ENCODE results near the gene FGD1.

GRCh38 chrX:54444752-54445151, 51.3 kb downstream of the FGD1 start:
- no peak for TF ChIP-seq CTCF (IDR thresholded peaks at IDR 0.05)
- TF ChIP-seq POLR2A (IDR thresholded peaks at IDR 0.05), result no peak
- TF ChIP-seq EP300 (IDR thresholded peaks at IDR 0.05), result no peak

All from ovary (tissue), 3 donors.